A549 (cell line): ENCODE results near the gene CORO2B. TPM values are rescaled to one million over a fixed set of nuclear protein-coding genes. Genes with fewer than 3 reads are reported as not detected.
A peak's percentile ranks its signal among the peaks of the same experiment; 100 is the strongest.

Source experiments
- ATAC-seq, 2 experiments: fragments of 200-7000 bp in 1 of 2; fragments of >200 bp in 1 of 2; cut with Nextera tagmentation in 1 of 2; cut with Tn5 transposase in 1 of 2; 3 replicates each; pipeline versions ENCODE4 v1.8.0 to v1.9.1; 2018 to 2020; ENCODE audit warnings: mild to moderate bottlenecking in 1 of 2, moderate library complexity in 1 of 2
- CTCF ChIA-PET: fragments of 300-600 bp; sonication (Branson Sonifier 250); formaldehyde crosslinking; extraction: SDS; loops from one replicate; lab custom pipeline; 2021; ENCODE audit warnings: antibody characterized with exemption, inconsistent platforms; lab: Yijun Ruan, JAX
- POLR2A ChIA-PET: fragments of 350-600 bp; formaldehyde crosslinking; extraction: SDS; loops from one replicate; lab custom pipeline; 2021; ENCODE audit warnings: antibody characterized with exemption, inconsistent platforms; lab: Yijun Ruan, JAX
- DNase-seq, 2 experiments: peaks; one replicate each; pipeline versions ENCODE4 v3.0.0 to v3.0.0-alpha.2; 2011 to 2016; ENCODE audit warnings: low read depth in 1 of 2, low spot score in 1 of 2
- FAIRE-seq: peaks from 2 replicates; lab custom pipeline; 2011; peaks lifted over from hg19 to GRCh38; lab: Jason Lieb, UNC
- H3K27ac ChIP-seq, 2 experiments: fragments of >200 bp; sonication (Bioruptor Twin); formaldehyde crosslinking; 3 replicates each; pipeline ENCODE4 v1.5.1; 2016 to 2017
- H3K4me1 ChIP-seq: fragments of >200 bp; sonication (Bioruptor Twin); formaldehyde crosslinking; 3 replicates; pipeline ENCODE4 v1.6.1; 2016
- H3K4me2 ChIP-seq: fragments of >200 bp; sonication (Bioruptor Twin); formaldehyde crosslinking; 3 replicates; pipeline ENCODE4 v1.6.1; 2016
- H3K4me3 ChIP-seq: fragments of >200 bp; sonication (Bioruptor Twin); formaldehyde crosslinking; 3 replicates; pipeline ENCODE4 v1.5.1; 2016
- H3K9me3 ChIP-seq: fragments of >200 bp; sonication (Bioruptor Twin); formaldehyde crosslinking; 3 replicates; pipeline ENCODE4 v1.6.1; 2016
- BCL3 ChIP-seq: fragments of >200 bp; sonication (Bioruptor Twin); formaldehyde crosslinking; IDR thresholded peaks from 3 replicates; pipeline ENCODE4 v1.6.1; 2016
- BHLHE40 ChIP-seq: IDR thresholded peaks from 2 replicates; pipeline ENCODE4 v1.6.1; 2012; ENCODE audit warnings: low read depth, low read length, inconsistent platforms
- CBX2 ChIP-seq: fragments of 200-600 bp; sonication (generic); IDR thresholded peaks from 2 replicates; pipeline ENCODE4 v1.6.1; 2016; ENCODE audit warnings: low read depth, mild to moderate bottlenecking, borderline replicate concordance
- CHD2 ChIP-seq: fragments of 150-350 bp; IDR thresholded peaks from 2 replicates; pipeline ENCODE4 v1.6.1; 2014; ENCODE audit warnings: low read length; ENCODE audit not compliant: partially characterized antibody
- CHD4 ChIP-seq: fragments of 200-600 bp; sonication (generic); IDR thresholded peaks from 2 replicates; pipeline ENCODE4 v1.6.1; 2016; ENCODE audit warnings: antibody characterized with exemption, mild to moderate bottlenecking, borderline replicate concordance
- CTCF ChIP-seq: fragments of >200 bp; sonication (Bioruptor Twin); formaldehyde crosslinking; IDR thresholded peaks from 3 replicates; pipeline ENCODE4 v1.5.1; 2016
- ELK1 ChIP-seq: fragments of 150-350 bp; IDR thresholded peaks from 2 replicates; pipeline ENCODE4 v1.6.1; 2014; ENCODE audit warnings: low read depth, mild to moderate bottlenecking, low read length
- FOSL2 ChIP-seq, 2 experiments: fragments of 450-650 bp in 1 of 2; fragments of >200 bp in 1 of 2; sonication (Bioruptor Twin) in 1 of 2; formaldehyde crosslinking; IDR thresholded peaks; 2 replicates each; pipeline versions ENCODE4 v1.5.0 to v1.6.1; 2016 to 2020; ENCODE audit warnings: mild to moderate bottlenecking in 1 of 2, moderate library complexity in 1 of 2
- HMGXB4 ChIP-seq: fragments of 250-450 bp; sonication (Bioruptor Pico); IDR thresholded peaks from 2 replicates; pipeline ENCODE4 v1.5.0; 2021; ENCODE audit warnings: mild to moderate bottlenecking, moderate library complexity, borderline replicate concordance
- HOXB13 ChIP-seq: fragments of 250-450 bp; sonication (Bioruptor Pico); IDR thresholded peaks from 2 replicates; pipeline ENCODE4 v1.5.0; 2020; ENCODE audit warnings: low read depth, mild to moderate bottlenecking, moderate library complexity
- JUN ChIP-seq, 2 experiments: fragments of >200 bp; sonication (Bioruptor Twin); formaldehyde crosslinking; IDR thresholded peaks; 2 replicates in 1 of 2; 3 replicates in 1 of 2; pipeline ENCODE4 v1.6.1; 2016 to 2017
- KDM5A ChIP-seq: fragments of 200-600 bp; sonication (generic); IDR thresholded peaks from 2 replicates; pipeline ENCODE4 v1.6.1; 2016; ENCODE audit warnings: antibody characterized with exemption, mild to moderate bottlenecking
- MAFK ChIP-seq: fragments of 450-650 bp; IDR thresholded peaks from 2 replicates; pipeline ENCODE4 v1.6.1; 2014; ENCODE audit not compliant: partially characterized antibody
- MAZ ChIP-seq: fragments of 150-350 bp; IDR thresholded peaks from 2 replicates; pipeline ENCODE4 v1.6.1; 2014; ENCODE audit warnings: antibody characterized with exemption, low read depth, low read length, borderline replicate concordance
- MYC ChIP-seq: IDR thresholded peaks from 2 replicates; pipeline ENCODE4 v1.6.1; 2012; ENCODE audit warnings: mild to moderate bottlenecking, inconsistent platforms, low read length, improper control_type of control experiment, borderline replicate concordance
- NR3C1 ChIP-seq: fragments of >200 bp; sonication (Bioruptor Twin); formaldehyde crosslinking; IDR thresholded peaks from 3 replicates; pipeline ENCODE4 v1.6.1; 2017
- PBX3 ChIP-seq: IDR thresholded peaks from 2 replicates; pipeline ENCODE4 v1.6.1; 2012
- POLR2AphosphoS2 ChIP-seq: conservative IDR thresholded peaks from 2 replicates; pipeline ENCODE4 v1.6.1; 2012; ENCODE audit warnings: low read length, improper control_type of control experiment, inconsistent platforms
- SMC3 ChIP-seq: fragments of >200 bp; sonication (Bioruptor Twin); formaldehyde crosslinking; IDR thresholded peaks from 3 replicates; pipeline ENCODE4 v1.6.1; 2018; ENCODE audit warnings: inconsistent platforms
- SREBF2 ChIP-seq: fragments of 450-650 bp; IDR thresholded peaks from 2 replicates; pipeline ENCODE4 v1.6.1; 2014; ENCODE audit warnings: mild to moderate bottlenecking, moderate library complexity
- ZC3H11A ChIP-seq: fragments of 450-650 bp; IDR thresholded peaks from 2 replicates; pipeline ENCODE4 v1.6.1; 2014; ENCODE audit warnings: antibody characterized with exemption, mild to moderate bottlenecking
- ZNF302 ChIP-seq: fragments of 250-450 bp; sonication (Bioruptor Pico); IDR thresholded peaks from 2 replicates; pipeline ENCODE4 v1.9.0; 2021; ENCODE audit warnings: inconsistent platforms, mild to moderate bottlenecking, moderate library complexity
- ZSCAN20 ChIP-seq: fragments of 250-450 bp; sonication (Bioruptor Pico); IDR thresholded peaks from 2 replicates; pipeline ENCODE4 v1.8.0; 2022; ENCODE audit warnings: mild to moderate bottlenecking, moderate library complexity
- WGBS: methylation state at CpG from one replicate; pipeline ENCODE4 v1.1.6; 2017; ENCODE audit errors: missing lambda C conversion rate; 5-methylcytosine and 5-hydroxymethylcytosine counted together
- polyA plus RNA-seq, 4 experiments: library from polyadenylated mRNA; depleted of rRNA in 3 of 4; stranded (reverse); fragments of >200 nt; fragmentation: RNase III in 1 of 4; extraction: RNeasy Plus Mini Kit Qiagen cat#74134 plus additional on column Dnase treatment in 1 of 4; gene quantifications; 2 replicates in 3 of 4; 3 replicates in 1 of 4; pipeline ENCODE4 v1.2.3, GENCODE V29; 2011 to 2017

Gene CORO2B
- polyA plus RNA-seq, 2 of the 4 experiments (the other 2 are of a cell fraction), result 2.0 to 2.3 TPM

GRCh38 chr15:68676011-68676605 is 97.3 kb downstream of the CORO2B start:
- DNase-seq (peak in 1 of 2 experiments; percentile 27), FAIRE-seq (no peak), ATAC-seq (0 out of 6 replicates have a peak, but pooled peaks of 1 of the 2 experiments have one; percentile 14)
- ChIA-PET CTCF (interaction anchor here (0.9 to 22.7 kb wide), 18 partner anchors 9 to 427 kb away, joined by 3 to 452 read pairs (median 26); partner anchors contain the start of gene CORO2B), POLR2A (no interaction called here)
- H3K27ac ChIP-seq, result no peak overlapping the region
- WGBS, result 80% methylated on average over 7 of the region's 7 CpGs
- H3K4me2 ChIP-seq, result no peak overlapping the region
- H3K9me3 ChIP-seq, result no peaks in the 10 kb centered on the region
- H3K4me3 ChIP-seq, result no peak overlapping the region
- no peak for TF ChIP-seq MAFK
- no peak for TF ChIP-seq HMGXB4 (CRISPR knock-in tag)
- TF ChIP-seq ZSCAN20 (CRISPR knock-in tag), result no peak
- no peak for TF ChIP-seq FOSL2 (IDR thresholded peaks at IDR 0.05)
- TF ChIP-seq FOSL2 (CRISPR knock-in tag; IDR thresholded peaks at IDR 0.05), result no peak
- no peak for TF ChIP-seq CHD4
- TF ChIP-seq JUN (IDR thresholded peaks at IDR 0.05), result no peak
- no peak for TF ChIP-seq BCL3
- H3K4me1 ChIP-seq, result no peaks in the 10 kb centered on the region

- H3K9me3 ChIP-seq, result no peaks in the 10 kb centered on the region
- 80% methylated on average over 4 of the region's 4 CpGs for WGBS
- DNase-seq, result no peak
- no peak overlapping the region for H3K4me3 ChIP-seq
- no peaks in the 10 kb centered on the region for H3K4me1 ChIP-seq
- H3K27ac ChIP-seq, result no peak overlapping the region
- no peak for FAIRE-seq
- ATAC-seq, result no peak
- H3K4me2 ChIP-seq, result no peak overlapping the region
- POLR2A ChIA-PET, result no interaction called here
- TF ChIP-seq SMC3 (no peak), CTCF (no peak), JUN (IDR thresholded peaks at IDR 0.05) (no peak), CBX2 (no peak), HOXB13 (CRISPR knock-in tag) (no peak), BCL3 (no peak), HMGXB4 (CRISPR knock-in tag) (no peak), CHD2 (no peak), MAZ (no peak), PBX3 (no peak), ZNF302 (CRISPR knock-in tag) (no peak), BHLHE40 (no peak), MAFK (no peak), ZC3H11A (no peak), SREBF2 (no peak), POLR2AphosphoS2 (no peak), ELK1 (no peak), NR3C1 (no peak), MYC (no peak), KDM5A (no peak)
- CTCF ChIA-PET, result interaction anchor here (0.7 to 22.7 kb wide), 15 partner anchors 10 to 428 kb away, joined by 3 to 452 read pairs (median 16); no protein-coding TSS in a partner anchor
These were observed 98.1 kb downstream of the CORO2B start for GRCh38 chr15:68676926-68677325.
